Camera-type eye (tissue), 1 donor: Measurements from ENCODE around the gene ZNF33B. TPM values are rescaled to one million over a fixed set of nuclear protein-coding genes. Genes with fewer than 3 reads are reported as not detected.

Source experiments
- total RNA-seq: library from RNA; depleted of rRNA; stranded (reverse); fragments of >200 nt; gene quantifications from one replicate; pipeline ENCODE4 v1.2.3, GENCODE V29; 2014

ZNF33B gene
- 56.6 TPM for total RNA-seq

GRCh38 chr10:42638055-42638820 lies at the start of gene ZNF33B:
TSS of gene ZNF33B (minus strand) at chr10:42638570. CDS start at chr10:42636928, 1,642 bp downstream.

Other genes starting within 250 kb of the ZNF33B start
- gene BMS1, start 144.2 kb upstream of the ZNF33B start, total RNA-seq: 21.1 TPM